ENCODE measurements around the gene PPP1R9B. TPM values are rescaled to one million over a fixed set of nuclear protein-coding genes. Genes with fewer than 3 reads are reported as not detected.

Gene PPP1R9B
- total RNA-seq, 4 donors from 2014 or later, result 23.3 to 38.1 (median 30.8) TPM

DNA sequence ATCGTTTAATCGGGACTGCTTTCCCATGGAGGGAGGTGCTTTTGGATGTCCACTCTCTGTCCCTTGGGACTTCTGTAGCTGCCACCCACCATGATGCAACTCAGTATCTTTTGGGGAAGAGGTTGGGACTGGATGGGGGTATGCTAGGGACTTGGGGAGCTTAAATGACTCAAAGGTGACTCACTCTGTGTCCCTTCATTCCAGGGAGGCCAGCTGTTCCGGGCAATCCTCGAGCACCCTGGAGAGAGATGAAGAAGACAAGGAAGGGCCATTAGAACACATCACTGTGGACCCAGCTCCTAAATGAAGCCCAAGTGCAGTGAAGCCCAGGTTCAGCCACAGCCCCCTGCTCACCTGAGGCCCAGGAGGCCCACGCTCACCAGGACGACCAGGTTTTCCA, 46.3 kb upstream of the PPP1R9B start:
- H3K4me3 ChIP-seq, result no peak overlapping the region
- peaks cover 0 to 68% of the 10 kb centered on the region in 2 donors for H3K36me3 ChIP-seq
- H3K9me3 ChIP-seq, result no peaks in the 10 kb centered on the region
- H3K4me1 ChIP-seq, result peaks cover 2 to 81% (median 24%) of the 10 kb centered on the region in 3 donors
- ATAC-seq, result no peak
- no peak for TF ChIP-seq POLR2A (IDR thresholded peaks at IDR 0.05)
- TF ChIP-seq POLR2AphosphoS5 (IDR thresholded peaks at IDR 0.05), result peak; percentile 40
- peak overlapping the region in 3 of 4 donors; percentile 66 to 94 (median 90) for H3K27ac ChIP-seq
- 36% methylated on average over 4 of the region's 6 CpGs; no CpG with 5 or more reads in 1 of the 2 donors for WGBS, 2 donors (ENCODE audit: low coverage in 1 of 2)
- peaks cover 10% of the 10 kb centered on the region for H3K27me3 ChIP-seq

DNA sequence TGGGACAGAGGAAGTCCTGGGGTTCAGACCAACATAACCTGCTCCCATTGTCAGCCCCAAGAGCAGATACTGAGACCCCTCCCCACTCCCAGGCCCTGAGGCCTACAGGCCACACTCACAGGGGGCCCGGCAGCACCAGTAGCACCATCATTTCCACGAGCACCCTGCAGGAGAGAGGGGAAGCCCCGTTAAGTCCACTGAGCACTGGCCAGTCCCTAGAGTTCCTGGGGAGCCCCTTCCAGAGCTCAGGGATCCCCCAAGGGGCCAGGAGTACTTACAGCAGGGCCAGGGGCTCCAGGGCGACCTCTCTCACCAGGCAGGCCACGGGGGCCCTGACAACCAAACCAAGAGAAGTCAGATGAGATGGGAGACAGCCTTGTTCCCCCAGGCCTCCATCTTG, 45.6 kb upstream of the PPP1R9B start:
- Histone ChIP-seq H3K4me3 (no peak overlapping the region), H3K36me3 (peaks cover 0 to 76% of the 10 kb centered on the region in 2 donors), H3K27me3 (peaks cover 2% of the 10 kb centered on the region), H3K27ac (peak overlapping the region in 3 of 4 donors; percentile 57 to 94 (median 90)), H3K9me3 (no peaks in the 10 kb centered on the region), H3K4me1 (peaks cover 2 to 73% (median 23%) of the 10 kb centered on the region in 3 donors)
- no peak for ATAC-seq
- TF ChIP-seq POLR2A (IDR thresholded peaks at IDR 0.05) (no peak), EP300 (IDR thresholded peaks at IDR 0.05) (no peak), POLR2AphosphoS5 (IDR thresholded peaks at IDR 0.05) (no peak)
- TF ChIP-seq, protein P1, sequence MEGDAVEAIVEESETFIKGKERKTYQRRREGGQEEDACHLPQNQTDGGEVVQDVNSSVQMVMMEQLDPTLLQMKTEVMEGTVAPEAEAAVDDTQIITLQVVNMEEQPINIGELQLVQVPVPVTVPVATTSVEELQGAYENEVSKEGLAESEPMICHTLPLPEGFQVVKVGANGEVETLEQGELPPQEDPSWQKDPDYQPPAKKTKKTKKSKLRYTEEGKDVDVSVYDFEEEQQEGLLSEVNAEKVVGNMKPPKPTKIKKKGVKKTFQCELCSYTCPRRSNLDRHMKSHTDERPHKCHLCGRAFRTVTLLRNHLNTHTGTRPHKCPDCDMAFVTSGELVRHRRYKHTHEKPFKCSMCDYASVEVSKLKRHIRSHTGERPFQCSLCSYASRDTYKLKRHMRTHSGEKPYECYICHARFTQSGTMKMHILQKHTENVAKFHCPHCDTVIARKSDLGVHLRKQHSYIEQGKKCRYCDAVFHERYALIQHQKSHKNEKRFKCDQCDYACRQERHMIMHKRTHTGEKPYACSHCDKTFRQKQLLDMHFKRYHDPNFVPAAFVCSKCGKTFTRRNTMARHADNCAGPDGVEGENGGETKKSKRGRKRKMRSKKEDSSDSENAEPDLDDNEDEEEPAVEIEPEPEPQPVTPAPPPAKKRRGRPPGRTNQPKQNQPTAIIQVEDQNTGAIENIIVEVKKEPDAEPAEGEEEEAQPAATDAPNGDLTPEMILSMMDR (IDR thresholded peaks at IDR 0.05), result no peak
- WGBS, 2 donors (ENCODE audit: low coverage in 1 of 2), result no CpG with 5 or more reads among the region's 5 CpGs

DNA sequence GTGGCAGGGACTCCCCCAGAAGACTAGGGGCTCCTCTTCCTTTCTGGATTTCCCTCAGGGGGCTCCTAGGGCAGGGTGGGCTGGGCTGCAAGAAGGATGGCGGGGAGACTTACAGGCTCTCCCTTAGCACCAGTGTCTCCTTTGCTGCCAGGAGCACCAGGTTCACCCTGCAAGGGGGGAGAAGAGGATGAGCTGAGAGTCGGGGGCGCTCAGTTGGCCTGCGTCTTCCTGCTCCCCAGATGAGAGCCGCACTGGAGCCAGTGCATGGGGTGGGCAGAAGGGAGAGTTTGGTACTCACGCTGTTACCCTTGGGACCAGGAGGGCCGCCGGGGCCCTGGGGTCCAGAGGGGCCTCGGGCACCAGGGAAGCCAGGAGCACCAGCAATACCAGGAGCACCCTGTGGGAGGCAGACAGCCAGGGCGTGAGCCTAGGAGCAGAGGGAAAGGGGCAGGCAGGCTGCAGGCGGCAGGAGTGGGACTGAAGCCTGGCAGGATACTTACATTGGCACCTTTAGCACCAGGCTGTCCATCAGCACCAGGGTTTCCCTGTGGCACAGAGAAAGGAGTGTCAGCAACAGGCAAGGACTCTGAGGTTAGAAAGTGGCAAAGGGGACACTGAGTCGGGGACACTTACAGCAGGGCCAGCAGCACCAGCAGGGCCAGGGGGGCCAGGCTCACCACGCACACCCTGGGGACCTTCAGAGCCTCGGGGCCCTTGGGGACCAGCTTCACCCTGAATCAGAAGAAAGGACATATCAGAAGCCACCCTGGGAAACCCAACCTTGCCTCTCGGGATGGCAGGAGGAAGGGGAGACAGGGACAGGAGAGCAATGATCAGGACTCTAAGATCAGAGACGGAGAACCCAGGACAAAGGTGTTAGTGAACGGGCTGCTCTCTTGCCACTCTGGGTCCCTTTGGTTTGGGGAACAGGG, 44.7 kb upstream of the PPP1R9B start:
- no peak for ATAC-seq
- no peaks in the 10 kb centered on the region for H3K27me3 ChIP-seq
- H3K36me3 ChIP-seq, result peaks cover 0 to 84% of the 10 kb centered on the region in 2 donors
- peak overlapping the region in 3 of 4 donors; percentile 57 to 94 (median 90) for H3K27ac ChIP-seq
- H3K9me3 ChIP-seq, result no peaks in the 10 kb centered on the region
- peaks cover 2 to 65% (median 21%) of the 10 kb centered on the region in 3 donors for H3K4me1 ChIP-seq
- WGBS, 2 donors (ENCODE audit: low coverage in 1 of 2), result 40 to 78% methylated on average over 2 to 6 of the region's 17 CpGs
- no peak for TF ChIP-seq POLR2AphosphoS5 (IDR thresholded peaks at IDR 0.05)
- TF ChIP-seq, protein P1 (IDR thresholded peaks at IDR 0.05), result peak in 1 of 4 experiments; percentile 8
- no peak overlapping the region for H3K4me3 ChIP-seq

DNA sequence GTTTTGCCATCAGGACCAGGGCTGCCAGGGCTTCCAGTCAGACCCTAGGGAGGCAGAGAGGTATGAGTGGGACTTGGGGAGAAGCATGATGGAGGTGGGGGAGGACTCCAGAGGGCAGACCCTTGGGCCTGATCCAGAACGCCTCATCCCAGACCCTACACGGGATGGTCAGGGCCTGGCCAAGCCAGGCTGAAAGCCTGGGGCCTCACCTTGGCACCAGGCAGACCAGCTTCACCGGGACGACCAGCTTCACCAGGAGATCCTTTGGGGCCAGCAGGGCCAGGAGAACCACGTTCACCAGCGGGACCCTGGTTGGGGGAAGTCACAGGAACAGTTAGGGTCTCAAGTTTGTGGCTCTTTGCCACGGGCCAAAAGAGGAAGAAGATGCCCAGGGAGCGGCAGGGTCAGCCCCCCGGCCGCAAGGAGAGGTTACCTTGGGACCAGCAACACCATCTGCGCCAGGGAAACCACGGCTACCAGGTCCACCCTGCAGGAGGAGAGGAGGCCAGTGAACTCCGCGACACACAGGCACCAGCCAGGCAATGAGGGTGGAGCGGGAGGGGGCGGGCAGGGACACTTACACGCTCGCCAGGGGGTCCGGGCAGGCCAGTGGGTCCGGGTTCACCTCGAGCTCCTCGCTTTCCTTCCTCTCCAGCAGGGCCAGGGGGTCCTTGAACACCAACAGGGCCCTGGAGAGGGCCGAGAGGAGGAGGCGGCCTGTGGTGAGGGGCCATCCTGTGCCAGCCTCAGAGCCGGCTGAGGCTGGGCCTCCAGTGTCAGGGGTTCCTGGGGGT, 43.9 kb upstream of the PPP1R9B start:
- peaks cover 2 to 56% (median 18%) of the 10 kb centered on the region in 3 donors for H3K4me1 ChIP-seq

DNA sequence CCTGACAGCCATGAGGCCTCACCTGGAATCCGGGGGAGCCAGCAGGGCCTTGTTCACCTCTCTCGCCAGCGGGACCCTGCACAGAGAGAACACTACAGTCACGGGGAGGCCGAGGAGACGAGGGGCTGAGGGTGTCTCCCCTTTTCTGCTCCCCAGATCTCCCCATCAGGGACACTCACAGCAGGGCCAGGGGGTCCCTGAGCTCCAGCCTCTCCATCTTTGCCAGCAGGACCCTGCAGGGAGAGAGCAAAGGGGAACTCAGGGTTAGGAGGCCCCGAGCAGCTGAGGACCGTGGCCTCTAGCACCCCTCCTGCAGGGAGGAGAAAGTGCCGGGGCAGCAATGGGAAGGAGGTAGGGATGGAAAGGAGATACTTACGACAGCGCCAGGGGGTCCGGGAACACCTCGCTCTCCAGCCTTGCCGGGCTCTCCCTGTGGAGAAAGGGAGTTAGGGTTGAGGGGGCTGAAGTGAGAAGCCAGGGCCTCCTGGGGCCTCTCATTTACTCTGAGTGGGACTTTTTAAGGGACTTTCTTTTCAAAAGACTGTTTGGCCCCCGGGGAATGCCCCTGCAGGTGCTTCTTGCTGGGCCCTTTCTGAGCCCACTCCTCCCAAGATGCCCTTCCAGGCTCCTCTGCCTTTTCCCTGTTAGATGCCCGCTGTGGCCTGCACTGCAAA, 42.3 kb upstream of the PPP1R9B start:
- H3K4me3 ChIP-seq, result no peak overlapping the region
- H3K9me3 ChIP-seq, result no peaks in the 10 kb centered on the region
- 74% methylated on average over 7 of the region's 16 CpGs; no CpG with 5 or more reads in 1 of the 2 donors for WGBS, 2 donors (ENCODE audit: low coverage in 1 of 2)
- H3K27ac ChIP-seq, result peak overlapping the region in 2 of 4 donors; percentile 54 to 82
- no peak for TF ChIP-seq EP300 (IDR thresholded peaks at IDR 0.05)
- TF ChIP-seq, protein P1 (IDR thresholded peaks at IDR 0.05), result no peak
- H3K27me3 ChIP-seq, result no peaks in the 10 kb centered on the region
- H3K36me3 ChIP-seq, result peaks cover 0 to 100% of the 10 kb centered on the region in 2 donors
- ATAC-seq, result no peak
- H3K4me1 ChIP-seq, result peaks cover 0 to 40% (median 6%) of the 10 kb centered on the region in 3 donors

More for the DNA sequence above, 43.9 kb upstream of the PPP1R9B start:
- H3K4me3 ChIP-seq, result no peak overlapping the region
- TF ChIP-seq POLR2AphosphoS5 (IDR thresholded peaks at IDR 0.05) (no peak), POLR2A (IDR thresholded peaks at IDR 0.05) (no peak), EP300 (IDR thresholded peaks at IDR 0.05) (no peak)
- H3K27ac ChIP-seq, result peak overlapping the region in 3 of 4 donors; percentile 17 to 94 (median 90)
- peaks cover 0 to 93% of the 10 kb centered on the region in 2 donors for H3K36me3 ChIP-seq
- no peak for ATAC-seq
- 27% methylated on average over 2 of the region's 25 CpGs; no CpG with 5 or more reads in 1 of the 2 donors for WGBS, 2 donors (ENCODE audit: low coverage in 1 of 2)
- no peaks in the 10 kb centered on the region for H3K27me3 ChIP-seq
- H3K9me3 ChIP-seq, result no peaks in the 10 kb centered on the region
